HG02981 (cell line): ENCODE data around the gene MOXD1.

Source experiments
- ATAC-seq: cut with Tn5 transposase; IDR thresholded peaks from one replicate; pipeline ENCODE4 v1.9.1; 2021; ENCODE audit warnings: mild to moderate bottlenecking, moderate library complexity; ENCODE audit not compliant: unreplicated experiment

MOXD1 gene

DNA sequence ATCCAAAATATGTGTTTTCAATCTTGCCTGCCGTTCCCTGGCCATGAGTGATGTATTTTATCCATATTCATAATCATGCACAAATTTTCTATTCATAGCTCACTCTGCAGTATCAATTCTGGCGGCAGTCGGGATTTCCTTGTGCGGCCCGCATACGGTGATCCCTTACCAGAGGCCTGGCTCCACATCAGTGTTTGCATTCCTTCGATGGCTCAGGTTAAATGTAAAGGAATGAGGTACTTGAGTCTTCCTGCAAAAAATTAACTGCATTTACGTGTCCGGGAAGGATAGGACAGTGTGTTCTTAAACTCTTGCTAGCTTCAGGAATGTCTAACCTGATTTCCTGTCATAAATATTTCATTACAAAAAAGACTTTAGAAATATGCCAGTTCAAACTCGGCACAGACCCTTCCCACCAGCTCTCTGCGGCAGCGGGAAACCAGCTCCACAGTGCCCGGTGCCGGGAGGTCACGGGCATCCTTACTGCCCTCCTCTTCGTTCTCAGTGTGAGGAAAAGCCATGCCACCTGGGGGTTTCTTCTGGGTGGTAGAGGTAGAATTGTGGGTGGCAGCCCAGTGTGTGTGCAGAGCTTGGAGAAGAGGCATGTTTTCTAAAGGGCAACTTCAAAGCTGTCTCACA, 154.5 kb downstream of the MOXD1 start:
- no peak for ATAC-seq

DNA sequence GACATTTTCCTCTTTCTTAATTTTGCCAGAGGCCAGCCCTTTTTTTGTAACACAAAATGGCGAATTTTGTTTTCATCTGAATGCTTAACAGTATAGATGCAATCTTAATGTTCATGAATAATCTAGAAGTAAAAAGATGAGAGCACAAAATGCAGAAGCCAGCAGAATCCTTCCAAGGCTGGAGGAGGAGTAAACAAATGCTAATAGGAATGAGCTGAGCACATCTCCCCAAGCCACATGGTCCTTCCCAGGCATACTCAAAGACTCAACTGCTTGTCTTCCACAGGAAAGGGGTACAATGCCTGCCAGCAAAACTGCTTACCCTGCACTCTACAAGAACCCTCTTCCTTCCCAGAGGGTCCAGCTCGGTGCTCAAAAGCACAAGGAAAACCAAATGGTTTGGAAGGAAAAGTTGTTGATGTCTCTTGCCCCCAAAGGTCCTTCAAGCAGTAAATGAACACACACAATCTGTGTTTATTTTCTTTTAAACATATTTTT, 155.1 kb downstream of the MOXD1 start:
- ATAC-seq: no peak
